B cell (primary cell): ENCODE results near the gene CPOX. TPM values are rescaled to one million over a fixed set of nuclear protein-coding genes. Genes with fewer than 3 reads are reported as not detected.

Experiments
- ATAC-seq: fragments of 200-7000 bp; cut with Tn5 transposase; one replicate; pipeline ENCODE4 v1.10.0; 2021; ENCODE audit warnings: low read depth, mild to moderate bottlenecking, moderate number of reproducible peaks, moderate library complexity
- CTCF ChIA-PET: fragments of 350-600 bp; sonication (Branson Sonifier 250); formaldehyde crosslinking; loops from one replicate; lab custom pipeline; 2021; ENCODE audit warnings: antibody characterized with exemption, inconsistent platforms; lab: Charles Lee
- POLR2A ChIA-PET: fragments of 350-600 bp; sonication (Branson Sonifier 250); formaldehyde crosslinking; loops from one replicate; lab custom pipeline; 2021; ENCODE audit warnings: antibody characterized with exemption; lab: Charles Lee
- DNase-seq: peaks from one replicate; pipeline ENCODE4 v3.0.0; 2013
- H2AFZ ChIP-seq: 2 replicates; pipeline ENCODE4 v1.6.1; 2012; ENCODE audit warnings: mild to moderate bottlenecking, low read depth, low read length; ENCODE audit not compliant: insufficient read depth, poor library complexity, severe bottlenecking
- H3K27ac ChIP-seq, 2 donors: 1 replicate in 1 of 2; 2 replicates in 1 of 2; pipeline ENCODE4 v1.5.1; 2012 to 2013; ENCODE audit warnings: low read length in 2 of 2, mild to moderate bottlenecking in 2 of 2, moderate library complexity in 1 of 2
- H3K27me3 ChIP-seq, 4 experiments: fragments of 200-600 bp in 1 of 4; sonication (generic) in 1 of 4; replicated peaks in 1 of 4; 1 replicate in 2 of 4; 2 replicates in 2 of 4; pipeline versions ENCODE4 v1.6.1 to v1.7.0; 2013 to 2016; ENCODE audit warnings: low read length in 3 of 4, mild to moderate bottlenecking in 2 of 4, mixed read lengths in 1 of 4, moderate library complexity in 1 of 4; ENCODE audit not compliant: insufficient read depth in 4 of 4, control insufficient read depth in 3 of 4; ENCODE audit errors: control extremely low read depth in 1 of 4
- H3K36me3 ChIP-seq, 2 experiments: replicated peaks in 1 of 2; 1 replicate in 1 of 2; 2 replicates in 1 of 2; pipeline versions ENCODE4 v1.6.1 to v1.7.1; 2013; ENCODE audit warnings: low read length in 1 of 2; ENCODE audit not compliant: insufficient read depth in 2 of 2, control insufficient read depth in 1 of 2; ENCODE audit errors: control extremely low read depth in 1 of 2, extremely low read depth in 1 of 2
- H3K4me1 ChIP-seq, 2 donors: fragments of 200-600 bp in 1 of 2; sonication (generic) in 1 of 2; 1 replicate in 1 of 2; 2 replicates in 1 of 2; pipeline versions ENCODE4 v1.5.1 to v1.6.1; 2013 to 2017; ENCODE audit warnings: low read length in 2 of 2; ENCODE audit not compliant: control insufficient read depth in 2 of 2, insufficient read depth in 2 of 2
- H3K4me2 ChIP-seq: replicated peaks from 2 replicates; pipeline ENCODE3; 2012; ENCODE audit warnings: mild to moderate bottlenecking, low read depth, low read length; ENCODE audit not compliant: poor library complexity, severe bottlenecking
- H3K4me3 ChIP-seq, 5 experiments: fragments of 200-600 bp in 1 of 5; sonication (generic) in 1 of 5; 1 replicate in 3 of 5; 2 replicates in 2 of 5; pipeline versions ENCODE4 v1.5.1 to v1.7.0; 2011 to 2016; ENCODE audit warnings: low read length in 4 of 5, mild to moderate bottlenecking in 4 of 5, low read depth in 2 of 5, control low read depth in 1 of 5, moderate library complexity in 1 of 5; ENCODE audit not compliant: insufficient read depth in 1 of 5; ENCODE audit errors: control extremely low read depth in 1 of 5, extremely low read depth in 1 of 5
- H3K79me2 ChIP-seq: fragments of 200-600 bp; sonication (generic); one replicate; pipeline ENCODE4 v1.6.0; 2016; ENCODE audit warnings: low read length; ENCODE audit not compliant: control insufficient read depth, insufficient read depth
- H3K9ac ChIP-seq: fragments of 200-600 bp; sonication (generic); 2 replicates; pipeline ENCODE4 v1.6.1; 2017; ENCODE audit warnings: mild to moderate bottlenecking, low read length, moderate library complexity
- H3K9me3 ChIP-seq, 3 donors: one replicate each; pipeline versions ENCODE4 v1.6.1 to v1.7.1; 2013; ENCODE audit warnings: low read length in 2 of 3; ENCODE audit not compliant: control insufficient read depth in 2 of 3, insufficient read depth in 1 of 3; ENCODE audit errors: control extremely low read depth in 1 of 3
- H4K20me1 ChIP-seq: 2 replicates; pipeline ENCODE4 v1.6.0; 2012; ENCODE audit warnings: mild to moderate bottlenecking, low read length; ENCODE audit not compliant: insufficient read depth, control insufficient read depth, poor library complexity, severe bottlenecking
- H3K27ac Mint-ChIP-seq: one replicate; pipeline ENCODE4 v1.8.0; 2021; ENCODE audit warnings: mixed read lengths
- H3K27me3 Mint-ChIP-seq: one replicate; pipeline ENCODE4 v1.8.0; 2021; ENCODE audit warnings: mixed read lengths
- H3K4me1 Mint-ChIP-seq: one replicate; pipeline ENCODE4 v1.8.0; 2021; ENCODE audit warnings: mixed read lengths
- H3K4me3 Mint-ChIP-seq: one replicate; pipeline ENCODE4 v1.8.0; 2021; ENCODE audit warnings: mixed read lengths
- H3K9me3 Mint-ChIP-seq: one replicate; pipeline ENCODE4 v1.8.0; 2022; ENCODE audit warnings: mixed read lengths; ENCODE audit not compliant: insufficient read depth
- EZH2 ChIP-seq: IDR thresholded peaks from 2 replicates; pipeline ENCODE4 v1.6.1; 2012; ENCODE audit warnings: borderline replicate concordance, low read depth, mild to moderate bottlenecking, moderate library complexity, low read length; ENCODE audit not compliant: insufficient read depth, poor library complexity, severe bottlenecking
- WGBS: methylation state at CpG from one replicate; pipeline ENCODE4 v1.1.5; 2013; ENCODE audit warnings: missing lambda C conversion rate; ENCODE audit not compliant: insufficient coverage; 5-methylcytosine and 5-hydroxymethylcytosine counted together
- intact Hi-C: fragments of 100-400 bp; cut with micrococcal nuclease; formaldehyde crosslinking; loops from one replicate; pipeline ENCODE4 v1.10.0; 2022
- polyA plus RNA-seq: library from polyadenylated mRNA; depleted of rRNA; stranded (reverse); fragments of >200 nt; gene quantifications from 2 replicates; pipeline ENCODE4 v1.2.3, GENCODE V29; 2012
- total RNA-seq, 2 donors: library from RNA; stranded (reverse); fragments of 120-200 nt in 1 of 2; gene quantifications; 1 replicate in 1 of 2; 2 replicates in 1 of 2; pipeline versions ENCODE4 v1.2.3 to v1.2.4, GENCODE V29; 2013 to 2022
- TF ChIP-seq, protein P1 (sequence below): fragments of 200-600 bp; IDR thresholded peaks from one replicate; pipeline ENCODE4 v1.8.0; 2022; ENCODE audit warnings: antibody characterized with exemption, mild to moderate bottlenecking

The CPOX gene
- total and polyA plus RNA-seq, 2 donors (not counting 1 experiment from before 2014, with no cell fraction given) = 6.8 to 17.5 TPM

DNA sequence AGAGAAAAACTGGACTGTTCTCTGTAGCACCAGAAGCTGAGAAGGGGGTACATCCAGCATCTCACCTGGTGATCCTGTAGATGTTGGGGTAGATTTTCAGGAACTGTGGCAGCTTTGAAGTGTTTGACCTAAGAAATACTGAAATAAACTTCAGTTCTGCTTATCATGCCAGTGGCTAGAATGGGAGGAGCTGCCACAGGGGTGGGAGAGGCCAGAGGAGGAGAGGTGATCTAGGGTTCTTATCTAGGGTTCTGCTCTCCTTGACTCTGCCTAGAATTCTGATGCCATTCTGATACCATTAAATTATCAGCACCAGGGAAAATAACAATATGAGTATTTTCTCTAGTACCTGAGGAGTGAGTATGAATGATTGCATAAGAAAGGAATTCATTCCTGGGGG lies 10.2 kb upstream of the CPOX start:
- Histone ChIP-seq H4K20me1 (no peaks in the 10 kb centered on the region), H3K9me3 (peaks cover 0 to 3% (median 0%) of the 10 kb centered on the region in 3 donors), H3K79me2 (no peaks in the 10 kb centered on the region), H3K27me3 (peaks cover 0 to 5% (median 0%) of the 10 kb centered on the region in 4 experiments), H3K4me3 (no peak overlapping the region), H2AFZ (no peak overlapping the region), H3K36me3 (no peaks in the 10 kb centered on the region), H3K27ac (no peak overlapping the region), H3K4me2 (no peak overlapping the region), H3K9ac (no peak overlapping the region), H3K4me1 (no peaks in the 10 kb centered on the region)
- intact Hi-C loops = no loop called here
- Mint-ChIP-seq H3K4me1 (no peaks in the 10 kb centered on the region), H3K9me3 (no peaks in the 10 kb centered on the region), H3K27me3 (peaks cover 15% of the 10 kb centered on the region), H3K4me3 (no peak overlapping the region), H3K27ac (no peak overlapping the region)
- ChIA-PET POLR2A (no interaction called here), CTCF (interaction anchor here (0.8 to 2.7 kb wide), 5 partner anchors 10 to 82 kb away, joined by 3 to 15 read pairs (median 4); partner anchors contain the start of gene CPOX)
- DNase-seq = no peak
- TF ChIP-seq EZH2 = no peak
- TF ChIP-seq, protein P1, sequence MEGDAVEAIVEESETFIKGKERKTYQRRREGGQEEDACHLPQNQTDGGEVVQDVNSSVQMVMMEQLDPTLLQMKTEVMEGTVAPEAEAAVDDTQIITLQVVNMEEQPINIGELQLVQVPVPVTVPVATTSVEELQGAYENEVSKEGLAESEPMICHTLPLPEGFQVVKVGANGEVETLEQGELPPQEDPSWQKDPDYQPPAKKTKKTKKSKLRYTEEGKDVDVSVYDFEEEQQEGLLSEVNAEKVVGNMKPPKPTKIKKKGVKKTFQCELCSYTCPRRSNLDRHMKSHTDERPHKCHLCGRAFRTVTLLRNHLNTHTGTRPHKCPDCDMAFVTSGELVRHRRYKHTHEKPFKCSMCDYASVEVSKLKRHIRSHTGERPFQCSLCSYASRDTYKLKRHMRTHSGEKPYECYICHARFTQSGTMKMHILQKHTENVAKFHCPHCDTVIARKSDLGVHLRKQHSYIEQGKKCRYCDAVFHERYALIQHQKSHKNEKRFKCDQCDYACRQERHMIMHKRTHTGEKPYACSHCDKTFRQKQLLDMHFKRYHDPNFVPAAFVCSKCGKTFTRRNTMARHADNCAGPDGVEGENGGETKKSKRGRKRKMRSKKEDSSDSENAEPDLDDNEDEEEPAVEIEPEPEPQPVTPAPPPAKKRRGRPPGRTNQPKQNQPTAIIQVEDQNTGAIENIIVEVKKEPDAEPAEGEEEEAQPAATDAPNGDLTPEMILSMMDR = no peak
- ATAC-seq = no peak

DNA sequence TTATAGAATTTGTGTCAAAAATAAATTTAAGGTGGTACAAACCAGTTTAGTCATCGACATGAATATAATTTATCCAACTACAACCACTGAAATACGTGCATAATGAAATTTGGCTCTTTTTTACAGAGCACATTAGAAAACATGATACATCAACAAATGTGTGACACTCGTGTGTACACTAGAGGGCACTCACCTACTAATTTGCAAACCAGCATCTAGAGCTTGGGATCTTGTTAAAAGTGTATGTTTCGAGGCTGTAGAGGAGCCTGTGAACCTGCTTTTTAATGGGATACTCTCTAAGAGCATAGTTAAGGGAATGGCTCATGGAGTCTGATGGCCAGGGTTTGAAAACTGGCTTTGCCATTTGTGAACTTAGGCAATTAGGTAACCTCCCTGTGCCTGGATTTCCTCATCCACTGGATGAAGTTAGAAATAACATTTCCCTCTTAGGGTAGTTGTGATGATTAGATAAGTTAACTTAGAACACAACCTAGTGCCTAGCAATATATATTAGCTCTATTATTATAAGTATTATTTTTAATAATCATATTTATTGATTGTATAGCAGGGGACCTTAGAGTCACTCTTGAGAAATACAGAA lies 8.8 kb upstream of the CPOX start:
- no peak overlapping the region for H3K9ac ChIP-seq
- Mint-ChIP-seq H3K27ac (no peak overlapping the region), H3K27me3 (peaks cover 12% of the 10 kb centered on the region), H3K4me1 (no peaks in the 10 kb centered on the region), H3K9me3 (no peaks in the 10 kb centered on the region), H3K4me3 (no peak overlapping the region)
- ATAC-seq (peak; percentile 33), DNase-seq (peak; percentile 29)
- POLR2A ChIA-PET = no interaction called here
- WGBS = 33% methylated on average over 1 of the region's 4 CpGs
- H3K4me2 ChIP-seq = no peak overlapping the region
- peaks cover 0 to 5% (median 0%) of the 10 kb centered on the region in 4 experiments for H3K27me3 ChIP-seq
- no peak overlapping the region for H3K27ac ChIP-seq
- no peak overlapping the region for H3K4me3 ChIP-seq
- intact Hi-C loops = no loop called here
- H3K4me1 ChIP-seq = peaks cover 0 to under 1% of the 10 kb centered on the region in 2 donors
- H3K9me3 ChIP-seq = peaks cover 0 to 3% (median 0%) of the 10 kb centered on the region in 3 donors
- no peaks in the 10 kb centered on the region for H3K36me3 ChIP-seq
- no peak for TF ChIP-seq EZH2
- TF ChIP-seq, protein P1 = peak; percentile 72
- H2AFZ ChIP-seq = no peak overlapping the region
- no peaks in the 10 kb centered on the region for H4K20me1 ChIP-seq
- CTCF ChIA-PET = interaction anchor here (0.6 to 2.7 kb wide), 15 partner anchors 8 to 299 kb away, joined by 3 to 15 read pairs (median 3); partner anchors contain the start of genes CPOX and DCBLD2
- no peaks in the 10 kb centered on the region for H3K79me2 ChIP-seq
